ENCODE data around the gene P2RY6.

The P2RY6 gene

DNA sequence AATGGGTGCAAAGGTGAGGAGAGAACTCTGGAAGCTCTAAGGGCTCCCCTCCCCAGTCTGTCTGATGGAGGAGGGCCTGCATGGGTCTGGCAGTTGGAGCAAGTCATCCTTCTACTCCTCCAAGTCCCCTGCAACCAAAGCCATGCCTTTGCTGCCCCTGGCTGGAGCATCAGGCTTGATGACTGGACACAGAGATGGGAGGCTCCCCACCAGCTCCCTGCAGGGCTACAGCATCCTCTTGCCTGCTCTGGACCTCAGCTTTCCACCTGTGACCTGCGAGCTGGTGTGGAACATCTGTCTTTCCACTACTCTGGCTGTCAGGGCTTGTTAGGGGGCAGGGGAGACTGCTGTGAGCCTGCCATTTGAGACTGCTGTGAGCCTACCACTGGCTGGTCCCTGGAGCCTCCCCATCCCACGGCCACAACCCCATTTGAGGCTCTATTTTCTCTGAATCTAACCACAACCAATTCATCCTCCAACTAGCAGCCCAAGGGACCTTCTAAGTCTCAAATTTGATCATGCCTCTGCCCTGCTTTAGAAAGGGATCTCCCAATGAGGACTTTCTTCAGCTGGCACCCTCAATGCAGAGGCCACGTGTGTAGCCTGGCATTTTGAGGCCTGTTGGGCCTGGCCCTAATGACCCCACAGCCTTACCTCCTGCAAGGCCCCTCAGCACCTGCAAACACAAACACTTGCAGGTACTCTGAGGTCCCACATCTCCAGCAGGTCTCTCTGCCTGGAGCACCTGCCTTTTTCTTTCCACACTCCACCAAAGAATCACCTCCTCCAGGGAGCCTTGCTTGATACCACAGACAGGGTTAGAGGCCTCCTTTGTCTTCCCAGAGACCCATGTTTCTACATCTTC, 9.9 kb downstream of the P2RY6 start:
- FAIRE-seq, result no peak

DNA sequence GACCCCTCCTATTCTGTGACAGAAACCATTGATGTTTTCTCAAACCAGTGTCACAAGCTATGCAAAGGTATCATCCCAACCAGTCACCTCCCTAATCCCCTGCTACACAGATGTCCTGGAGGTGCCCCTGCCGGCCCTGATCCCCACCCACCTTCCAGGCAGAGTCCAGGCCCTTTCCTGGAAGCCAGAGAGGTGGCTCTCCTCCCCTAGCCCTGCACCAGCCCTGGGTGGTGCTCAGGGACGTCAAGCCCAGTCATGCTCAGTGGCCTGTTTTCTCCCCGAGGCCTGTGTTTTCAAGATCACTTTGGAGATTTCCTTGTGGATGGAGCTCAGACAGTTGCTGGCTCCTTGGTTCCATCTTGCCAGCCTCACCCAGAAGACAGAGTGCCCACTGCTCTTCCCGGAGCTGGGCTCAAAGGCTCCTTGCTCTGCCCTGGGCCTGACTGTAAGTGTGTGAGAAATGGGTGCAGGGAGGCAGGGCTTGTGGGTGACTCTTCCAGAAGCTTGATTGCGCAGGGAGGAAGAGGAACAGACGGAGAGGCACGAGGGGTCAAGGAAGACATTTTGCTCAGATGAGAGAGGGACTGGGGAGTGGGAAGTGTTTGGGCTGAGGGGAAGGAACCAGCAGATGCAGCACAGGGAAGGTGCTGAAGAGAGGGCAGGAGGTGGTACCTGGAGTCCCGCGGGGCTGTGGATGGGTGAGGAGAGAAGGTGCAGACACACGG, 11.3 kb downstream of the P2RY6 start:
- FAIRE-seq, result no peak

DNA sequence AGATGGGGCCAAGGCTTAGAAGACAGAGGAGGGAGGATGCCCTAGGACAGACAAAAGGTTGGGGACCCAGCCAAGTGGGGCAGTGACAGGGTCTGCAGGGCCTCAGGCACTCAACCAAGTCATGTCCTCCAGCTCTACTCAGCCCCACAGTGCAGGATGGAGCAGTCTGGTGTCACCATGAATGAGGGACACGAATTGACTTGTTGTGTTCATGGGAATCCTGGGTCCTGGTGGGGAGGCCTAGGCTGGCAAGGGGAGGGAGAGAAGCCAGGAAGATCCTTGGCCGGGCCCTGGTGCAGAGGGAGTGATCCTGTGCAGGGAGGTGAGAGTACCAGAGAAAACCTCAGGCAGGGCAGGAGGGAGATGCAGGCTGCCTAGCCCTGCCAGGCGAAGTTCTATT, 12.0 kb downstream of the P2RY6 start:
- no peak for FAIRE-seq

DNA sequence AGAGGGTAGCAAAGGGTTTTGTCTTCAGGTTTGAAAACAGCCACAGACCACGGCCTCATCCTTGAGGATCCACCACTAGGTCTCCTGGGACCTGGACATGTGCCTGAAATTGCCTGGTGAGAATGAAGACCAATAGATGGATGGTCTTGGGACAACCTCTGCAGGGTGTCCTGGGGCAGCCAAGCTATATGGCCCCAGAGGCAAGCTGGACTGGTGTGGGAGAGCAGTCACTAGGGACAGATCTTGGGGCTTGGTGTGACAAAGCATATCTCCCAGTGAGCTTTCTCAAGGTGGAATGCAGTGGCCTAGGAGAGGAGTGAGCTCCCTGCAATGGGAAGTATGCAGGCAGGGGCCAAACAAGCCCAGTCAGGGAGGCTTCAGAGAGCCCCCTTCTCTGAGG, 13.6 kb downstream of the P2RY6 start:
- no peak for FAIRE-seq

DNA sequence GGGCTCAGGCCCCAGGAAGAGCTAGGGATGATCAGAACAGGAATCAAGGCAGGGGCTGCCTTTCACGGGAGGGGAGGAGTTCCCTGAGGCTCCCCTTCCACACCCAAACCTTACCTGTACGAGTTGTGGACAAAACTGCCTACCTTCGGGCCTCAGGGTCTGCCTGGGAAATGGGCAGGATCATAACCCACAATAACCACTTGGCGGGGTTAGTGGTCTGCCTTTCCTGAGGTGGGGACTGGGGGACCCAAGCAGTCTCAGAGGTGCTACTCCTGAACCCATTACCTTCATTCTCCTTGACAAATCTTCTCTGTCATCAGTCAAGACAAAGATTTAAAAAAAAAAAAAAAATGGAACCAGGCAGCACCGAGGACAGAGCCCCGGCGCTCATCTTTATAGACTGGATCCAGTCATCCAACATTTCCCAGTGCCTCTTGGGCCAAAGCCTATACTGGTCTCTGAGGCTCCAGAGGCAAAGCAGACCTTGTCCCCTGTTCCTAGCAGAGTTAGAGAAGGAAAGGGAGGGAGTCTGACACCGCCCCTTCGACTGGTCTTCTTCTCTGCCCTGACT, 14.2 kb downstream of the P2RY6 start:
- FAIRE-seq, result no peak

DNA sequence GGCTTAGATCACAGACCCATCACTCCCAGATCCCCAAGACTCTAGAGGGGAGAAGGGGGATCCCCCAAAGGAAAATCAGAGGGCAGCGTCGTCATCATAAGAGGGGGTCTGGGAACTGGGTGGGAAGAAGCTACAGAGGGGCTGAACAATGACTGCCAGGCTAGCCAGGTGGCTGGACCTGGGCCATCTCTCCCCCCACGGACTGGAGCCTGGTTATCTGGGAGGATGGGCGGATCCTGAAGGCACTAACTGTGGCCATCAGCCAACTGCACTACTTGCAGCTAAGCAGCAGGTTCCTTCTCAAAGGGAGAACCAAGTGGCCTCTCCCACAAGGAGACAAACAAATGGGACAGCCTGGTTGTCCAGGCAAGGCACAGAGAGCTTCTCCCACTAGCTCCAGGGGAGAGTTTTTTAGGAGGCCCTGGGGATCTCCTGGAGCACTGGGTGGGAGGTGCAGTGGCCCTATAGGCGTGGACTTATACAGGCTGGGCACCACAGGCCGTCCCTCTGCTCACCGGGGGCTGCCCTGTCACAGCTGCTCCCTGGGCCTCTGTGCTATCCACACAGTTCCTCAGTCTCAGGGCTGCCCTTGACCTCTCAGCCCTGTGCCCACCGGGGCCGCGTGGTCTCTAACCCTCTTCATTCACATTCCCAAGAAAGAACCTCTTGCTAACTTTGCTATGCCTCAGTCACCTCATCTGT, 15.4 kb downstream of the P2RY6 start:
- FAIRE-seq, result no peak

DNA sequence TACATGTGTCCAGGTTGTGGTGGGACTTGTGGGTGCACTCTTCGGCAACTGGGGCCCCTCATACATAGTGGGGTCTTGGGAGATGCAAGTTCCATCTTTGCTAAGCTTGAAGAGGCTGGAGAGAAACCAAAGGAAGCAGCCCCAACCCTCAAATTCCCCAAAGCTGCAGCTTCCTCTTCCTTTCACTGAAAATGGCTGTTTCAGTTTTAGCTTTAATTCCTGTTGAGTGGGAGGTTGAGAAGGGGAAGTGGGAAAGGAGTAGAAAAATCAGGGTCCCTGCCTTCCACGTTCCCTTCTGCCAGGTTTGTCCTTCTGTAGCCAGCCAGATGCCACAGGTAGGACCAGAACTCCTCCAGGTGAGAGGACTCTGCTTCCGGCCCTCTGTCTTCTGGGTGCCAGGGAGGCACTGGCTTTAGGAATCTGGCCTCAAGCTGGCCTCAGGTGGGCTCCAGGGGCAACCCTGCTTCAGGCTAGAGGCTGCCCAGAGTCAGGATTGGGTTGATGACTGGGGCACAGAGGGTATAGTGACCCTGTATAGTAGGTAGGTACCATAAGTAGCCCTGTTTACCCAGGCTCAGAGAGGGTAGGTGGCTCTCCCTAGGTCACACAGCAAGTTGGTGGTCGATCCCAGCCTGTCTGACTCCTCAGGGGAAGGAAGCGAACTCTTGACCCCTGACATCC, 16.2 kb downstream of the P2RY6 start:
- FAIRE-seq, result no peak

DNA sequence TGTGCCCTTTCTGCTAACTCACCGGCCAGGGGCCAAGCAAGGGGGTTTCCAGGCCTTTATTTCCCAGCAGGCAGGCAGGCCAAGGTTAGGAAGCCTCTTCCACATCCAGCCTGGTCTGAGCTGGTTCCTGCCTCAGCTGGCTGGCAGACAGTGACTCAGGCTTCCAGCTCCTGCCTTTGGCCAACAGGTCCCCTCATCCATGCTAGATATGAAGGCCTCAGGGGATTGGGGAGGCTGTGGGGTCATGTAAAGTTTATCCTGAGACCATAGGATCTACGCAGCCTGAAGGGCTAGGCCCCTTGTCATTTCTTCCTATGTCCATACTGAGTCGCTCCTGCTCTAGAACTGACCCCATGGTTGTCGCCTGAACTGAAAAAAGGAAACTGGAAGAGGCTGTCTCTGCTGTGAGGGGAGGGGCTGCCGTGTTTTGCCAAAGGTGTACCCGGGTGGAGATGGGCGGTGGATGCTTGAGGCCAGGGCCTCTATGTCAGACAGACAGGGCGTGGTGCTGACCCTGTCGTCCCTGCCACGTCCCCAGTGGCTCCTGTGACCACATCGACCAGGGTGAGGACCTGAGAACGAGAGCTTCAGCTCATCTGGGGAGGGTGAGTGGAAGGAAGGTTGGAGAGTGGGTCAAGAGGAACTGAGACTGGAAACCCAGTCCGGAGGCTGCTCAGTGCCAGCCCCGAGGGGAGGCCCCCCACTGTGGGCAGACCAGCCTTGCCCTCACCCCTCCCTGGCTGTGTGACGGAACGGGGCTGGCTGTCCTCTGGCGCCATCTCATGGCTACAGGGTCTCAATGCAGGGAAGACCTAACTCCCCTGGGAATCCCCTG, 17.0 kb downstream of the P2RY6 start:
- no peak for FAIRE-seq

DNA sequence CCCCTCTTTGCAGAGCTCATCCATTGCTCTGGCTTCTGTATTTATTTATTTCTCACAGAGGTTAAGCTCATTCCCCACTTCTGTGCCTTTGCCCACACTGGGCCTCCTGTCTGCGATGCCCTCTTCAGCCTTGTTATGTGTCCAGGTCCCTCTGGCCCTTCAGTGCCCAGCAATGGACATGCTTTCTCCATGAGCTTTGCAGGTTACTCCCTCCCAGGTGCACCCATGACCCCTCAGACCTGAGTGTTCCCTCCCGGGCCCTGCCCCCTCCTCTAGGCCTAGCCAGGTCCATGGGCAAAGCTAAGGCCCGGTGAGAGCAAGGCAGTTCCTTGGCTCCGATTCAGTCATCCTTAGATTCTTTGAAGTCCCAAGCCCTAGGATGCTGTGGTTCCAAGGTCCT, 18.4 kb downstream of the P2RY6 start:
- no peak for FAIRE-seq

DNA sequence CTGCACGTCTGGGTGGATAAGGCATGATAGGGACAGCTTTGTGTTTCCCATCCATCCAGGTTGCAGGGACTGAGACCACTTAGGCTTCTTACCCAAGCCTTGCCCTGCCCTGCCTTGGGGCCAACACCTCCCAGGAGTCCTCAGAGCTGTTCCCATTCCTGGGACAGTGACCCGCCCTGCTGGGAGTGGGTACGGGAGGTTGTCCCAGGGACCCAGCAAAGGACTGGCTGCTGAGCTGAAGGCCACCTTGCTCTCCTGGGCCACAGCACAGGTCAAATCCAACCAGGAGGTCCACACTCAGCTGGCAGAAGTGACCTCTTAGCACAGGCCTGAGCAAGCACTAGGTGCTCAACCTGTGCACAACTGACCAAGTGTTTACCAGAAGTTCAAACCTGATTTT, 19.1 kb downstream of the P2RY6 start:
- FAIRE-seq, result no peak

DNA sequence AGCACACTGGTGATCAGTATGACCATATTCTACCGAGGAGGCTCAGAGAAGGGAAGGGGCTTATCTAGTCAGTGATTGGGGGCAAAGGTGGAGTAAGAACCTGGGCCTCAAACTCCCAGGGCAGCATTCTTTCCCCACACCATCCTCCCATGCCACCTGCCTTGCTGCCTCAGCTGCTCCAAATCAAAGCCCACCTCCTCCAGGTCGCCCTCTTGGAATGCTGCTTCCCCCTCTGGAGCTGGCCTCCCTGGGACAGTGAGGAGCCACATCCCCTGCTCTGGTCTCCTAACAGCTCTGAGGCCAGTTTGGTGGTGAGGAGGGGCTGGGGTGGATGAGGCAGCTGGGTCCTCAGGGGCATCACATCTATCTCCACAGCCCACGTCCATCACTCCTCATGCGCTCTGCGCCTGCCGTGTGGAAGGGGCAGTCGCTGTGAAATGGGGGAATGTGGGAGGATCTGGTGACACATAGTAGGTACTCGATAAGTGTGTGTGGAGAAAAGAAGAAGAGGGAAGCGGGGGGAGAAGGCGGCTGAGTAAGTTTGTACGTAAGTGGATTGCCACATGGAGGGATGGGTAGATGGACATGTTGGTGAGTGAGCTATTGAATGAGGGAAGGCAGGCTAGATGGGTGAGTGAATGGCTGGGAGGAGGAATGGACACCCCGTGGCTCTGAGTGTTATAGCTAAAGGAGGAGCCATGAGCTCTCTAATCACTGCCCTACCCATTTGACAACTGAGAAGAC, 19.8 kb downstream of the P2RY6 start:
- FAIRE-seq, result no peak

DNA sequence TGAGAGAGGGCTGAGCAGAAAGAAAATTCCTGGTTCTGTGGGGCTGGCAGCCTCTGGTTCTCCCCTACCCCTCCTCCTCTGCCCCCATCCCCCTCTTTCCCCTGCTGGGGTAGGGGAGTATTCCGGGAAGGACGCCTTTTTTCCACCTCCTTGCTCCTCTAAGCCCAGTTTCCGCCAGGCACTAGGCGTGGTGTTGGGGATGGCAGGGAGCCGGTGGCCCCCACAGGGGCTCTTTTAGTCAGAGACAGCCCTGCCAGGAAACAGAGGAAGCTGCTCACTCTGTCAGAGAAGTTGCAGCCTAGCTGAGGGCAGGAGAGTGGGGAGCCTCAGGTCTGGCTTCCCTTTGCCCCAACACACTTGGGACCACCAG, 20.4 kb downstream of the P2RY6 start:
- FAIRE-seq, result no peak

DNA sequence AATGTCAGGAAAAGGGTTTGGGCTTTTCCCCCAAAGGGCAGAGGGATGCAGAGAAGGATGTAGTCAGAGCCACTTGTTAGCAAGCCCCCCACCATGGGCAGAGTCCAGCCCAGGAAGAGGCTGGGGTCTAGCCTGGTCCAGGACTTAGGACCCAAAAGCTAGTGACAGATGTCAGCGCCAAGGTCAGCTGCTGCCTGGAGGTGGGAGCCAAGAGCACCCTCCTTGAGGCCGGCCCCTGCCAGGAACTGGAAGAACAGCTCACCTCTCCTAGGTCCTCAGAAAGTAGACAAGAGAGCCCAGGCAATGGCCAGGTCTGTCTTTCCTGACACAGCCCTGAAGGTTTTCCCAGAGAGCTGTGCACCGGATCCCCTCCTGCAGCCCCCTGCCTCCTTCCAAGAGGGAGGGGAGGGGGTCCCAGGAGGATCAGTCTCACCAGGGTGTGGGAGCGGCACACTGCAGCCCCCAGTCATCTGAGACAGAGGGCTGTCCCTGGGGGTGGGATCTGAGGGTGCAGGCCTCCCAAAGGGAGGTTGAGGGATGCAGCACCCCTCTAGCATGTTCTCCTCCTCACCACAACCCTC, 21.3 kb downstream of the P2RY6 start:
- FAIRE-seq, result no peak

DNA sequence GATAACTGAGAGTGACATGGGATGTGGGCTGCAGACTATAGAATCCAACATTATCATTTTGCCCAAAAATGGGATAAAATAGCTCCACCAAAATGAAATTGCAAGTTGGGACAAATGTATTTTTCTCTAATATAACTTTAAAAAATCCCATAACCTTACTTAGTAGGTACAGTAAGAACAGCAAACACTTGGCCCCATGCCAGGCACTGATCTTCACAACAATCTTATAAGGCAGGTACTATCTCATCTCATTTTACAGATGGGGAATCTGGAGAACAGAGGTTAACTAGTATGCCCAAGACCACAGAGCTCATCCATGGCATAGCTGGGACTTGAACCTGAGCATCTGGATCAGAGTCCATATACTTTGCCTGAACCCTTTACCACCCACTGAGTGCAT, 22.5 kb downstream of the P2RY6 start:
- FAIRE-seq, result no peak

DNA sequence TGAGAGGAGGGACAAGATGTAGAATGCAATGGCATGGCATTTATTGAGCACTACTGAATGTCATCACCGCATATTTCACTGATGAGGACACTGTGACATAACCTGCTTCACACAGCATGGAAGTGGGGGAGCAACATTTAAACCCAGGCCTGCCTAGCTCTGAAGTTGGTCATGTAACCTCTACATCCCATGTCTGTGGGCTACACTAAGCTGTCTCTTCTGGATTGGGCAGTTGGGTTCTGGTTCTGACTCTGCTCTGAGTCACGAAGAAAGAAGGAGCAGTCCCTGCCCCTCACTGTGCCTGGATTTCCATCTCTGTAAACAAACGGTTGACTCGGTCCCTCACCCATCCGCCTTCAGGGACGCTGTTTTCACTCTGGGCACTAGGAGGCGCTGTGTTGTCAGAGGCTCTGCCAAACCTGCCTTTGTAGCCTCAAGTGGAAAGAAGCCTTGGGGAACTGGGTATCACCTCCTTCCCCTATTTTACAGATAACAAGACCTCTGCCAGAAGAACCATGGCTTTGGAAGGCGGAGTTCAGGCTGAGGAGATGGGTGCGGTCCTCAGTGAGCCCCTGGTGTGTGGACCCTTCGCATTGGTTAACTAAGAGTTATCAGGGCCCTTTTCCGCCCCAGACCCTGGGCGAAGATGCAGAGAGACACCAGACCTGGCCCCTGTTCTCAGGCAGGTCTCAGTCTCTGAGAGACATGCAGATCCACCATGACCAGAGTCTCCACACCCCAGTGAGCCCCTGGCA, 23.3 kb downstream of the P2RY6 start:
- no peak for FAIRE-seq

DNA sequence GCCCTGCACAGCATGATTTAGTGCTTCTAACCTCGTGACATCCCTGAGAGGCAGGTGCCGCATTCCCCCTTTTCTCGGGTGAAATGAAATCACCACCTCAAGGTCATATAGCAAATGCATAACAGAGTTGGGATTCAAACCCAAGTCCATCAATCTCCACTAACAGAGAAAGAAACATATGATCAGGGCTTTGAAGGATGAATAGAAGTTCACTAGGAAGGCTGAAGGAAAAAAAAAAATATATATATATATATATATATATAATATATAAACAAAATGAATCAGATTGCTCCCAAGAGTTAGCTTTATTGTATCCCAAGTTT, 23.8 kb downstream of the P2RY6 start:
- no peak for FAIRE-seq

DNA sequence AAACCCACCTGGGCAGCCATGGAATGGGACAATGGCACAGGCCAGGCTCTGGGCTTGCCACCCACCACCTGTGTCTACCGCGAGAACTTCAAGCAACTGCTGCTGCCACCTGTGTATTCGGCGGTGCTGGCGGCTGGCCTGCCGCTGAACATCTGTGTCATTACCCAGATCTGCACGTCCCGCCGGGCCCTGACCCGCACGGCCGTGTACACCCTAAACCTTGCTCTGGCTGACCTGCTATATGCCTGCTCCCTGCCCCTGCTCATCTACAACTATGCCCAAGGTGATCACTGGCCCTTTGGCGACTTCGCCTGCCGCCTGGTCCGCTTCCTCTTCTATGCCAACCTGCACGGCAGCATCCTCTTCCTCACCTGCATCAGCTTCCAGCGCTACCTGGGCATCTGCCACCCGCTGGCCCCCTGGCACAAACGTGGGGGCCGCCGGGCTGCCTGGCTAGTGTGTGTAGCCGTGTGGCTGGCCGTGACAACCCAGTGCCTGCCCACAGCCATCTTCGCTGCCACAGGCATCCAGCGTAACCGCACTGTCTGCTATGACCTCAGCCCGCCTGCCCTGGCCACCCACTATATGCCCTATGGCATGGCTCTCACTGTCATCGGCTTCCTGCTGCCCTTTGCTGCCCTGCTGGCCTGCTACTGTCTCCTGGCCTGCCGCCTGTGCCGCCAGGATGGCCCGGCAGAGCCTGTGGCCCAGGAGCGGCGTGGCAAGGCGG, 24.5 kb downstream of the P2RY6 start:
- FAIRE-seq, result no peak

DNA sequence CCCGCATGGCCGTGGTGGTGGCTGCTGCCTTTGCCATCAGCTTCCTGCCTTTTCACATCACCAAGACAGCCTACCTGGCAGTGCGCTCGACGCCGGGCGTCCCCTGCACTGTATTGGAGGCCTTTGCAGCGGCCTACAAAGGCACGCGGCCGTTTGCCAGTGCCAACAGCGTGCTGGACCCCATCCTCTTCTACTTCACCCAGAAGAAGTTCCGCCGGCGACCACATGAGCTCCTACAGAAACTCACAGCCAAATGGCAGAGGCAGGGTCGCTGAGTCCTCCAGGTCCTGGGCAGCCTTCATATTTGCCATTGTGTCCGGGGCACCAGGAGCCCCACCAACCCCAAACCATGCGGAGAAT, 25.1 kb downstream of the P2RY6 start:
- FAIRE-seq, result no peak

DNA sequence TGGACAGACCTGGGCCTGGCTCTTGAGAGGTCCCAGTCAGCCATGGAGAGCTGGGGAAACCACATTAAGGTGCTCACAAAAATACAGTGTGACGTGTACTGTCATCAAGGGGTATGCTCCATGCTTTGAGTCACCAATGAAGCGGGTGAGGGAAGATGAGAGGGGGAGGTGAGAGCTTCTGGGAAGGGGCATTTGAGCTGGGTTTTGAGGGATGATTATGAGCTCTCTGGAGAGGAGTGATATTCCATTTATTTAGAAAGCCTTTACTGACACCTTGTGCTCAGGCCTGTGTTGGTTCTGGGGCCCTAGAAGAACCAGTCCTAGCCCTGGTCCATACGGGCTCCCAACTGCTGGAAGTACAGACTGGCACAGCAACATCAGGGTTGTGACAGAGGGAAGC, 25.6 kb downstream of the P2RY6 start:
- no peak for FAIRE-seq

DNA sequence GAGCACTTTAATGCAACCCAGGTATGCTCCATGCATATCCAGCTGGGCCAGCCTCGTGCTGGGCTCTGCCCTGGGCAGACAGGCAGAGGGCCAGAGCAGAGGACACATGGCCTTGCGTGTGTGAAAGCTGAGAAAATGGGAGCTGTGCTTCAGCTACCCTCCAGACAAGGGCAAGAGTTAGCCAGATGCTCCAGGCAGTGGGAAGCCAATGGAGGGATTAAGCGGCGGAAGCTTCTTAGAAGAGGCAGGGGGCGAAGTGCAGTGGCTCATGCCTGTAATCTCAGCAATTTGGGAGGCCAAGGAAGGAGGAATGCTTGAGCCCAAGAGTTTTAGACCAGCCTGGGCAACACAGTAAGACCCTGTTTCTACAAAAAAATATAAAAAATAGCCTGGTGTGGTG, 26.1 kb downstream of the P2RY6 start:
- FAIRE-seq, result no peak

All from TTC549 (cell line).